Liver (tissue), 3 donors: ENCODE data around the gene PPP6R3.

Experiments
- EGR1 ChIP-seq, 2 donors: IDR thresholded peaks; 2 replicates each; pipeline ENCODE4 v1.6.1; 2016 to 2018; ENCODE audit warnings: antibody characterized with exemption in 2 of 2, low read depth in 2 of 2
- FOXA1 ChIP-seq: IDR thresholded peaks from 2 replicates; pipeline ENCODE4 v1.6.1; 2016; ENCODE audit warnings: antibody characterized with exemption
- GABPA ChIP-seq, 2 donors: IDR thresholded peaks in 1 of 2; conservative IDR thresholded peaks in 1 of 2; 2 replicates each; pipeline ENCODE4 v1.6.1; 2016; ENCODE audit warnings: antibody characterized with exemption in 2 of 2, mild to moderate bottlenecking in 1 of 2, moderate library complexity in 1 of 2
- HNF4A ChIP-seq, 2 donors: conservative IDR thresholded peaks; 2 replicates each; pipeline ENCODE4 v1.6.1; 2016; ENCODE audit warnings: antibody characterized with exemption in 2 of 2, mild to moderate bottlenecking in 2 of 2
- JUND ChIP-seq, 2 donors: IDR thresholded peaks; 2 replicates each; pipeline ENCODE4 v1.6.1; 2016; ENCODE audit warnings: antibody characterized with exemption in 2 of 2
- RAD21 ChIP-seq, 2 donors: IDR thresholded peaks; 2 replicates each; pipeline ENCODE4 v1.6.1; 2016; ENCODE audit warnings: antibody characterized with exemption in 2 of 2, mild to moderate bottlenecking in 2 of 2
- SP1 ChIP-seq: IDR thresholded peaks from 2 replicates; pipeline ENCODE4 v1.6.1; 2018; ENCODE audit warnings: antibody characterized with exemption, mild to moderate bottlenecking
- TAF1 ChIP-seq: conservative IDR thresholded peaks from 2 replicates; pipeline ENCODE4 v1.6.1; 2016; ENCODE audit warnings: antibody characterized with exemption, mild to moderate bottlenecking
- YY1 ChIP-seq: IDR thresholded peaks from 2 replicates; pipeline ENCODE4 v1.6.1; 2016; ENCODE audit warnings: antibody characterized with exemption, mild to moderate bottlenecking
- TF ChIP-seq, protein P1 (sequence below): fragments of 150-350 bp; IDR thresholded peaks from 2 replicates; pipeline ENCODE4 v1.5.1; 2017; ENCODE audit warnings: improper control_type of control experiment, low read depth, low read length; ENCODE audit not compliant: missing input control
- TF ChIP-seq, protein P2 (sequence below): IDR thresholded peaks from 2 replicates; pipeline ENCODE4 v1.6.1; 2016; ENCODE audit warnings: antibody characterized with exemption
- TF ChIP-seq, protein P3 (sequence below): IDR thresholded peaks from 2 replicates; pipeline ENCODE4 v1.6.1; 2016; ENCODE audit warnings: antibody characterized with exemption
- TF ChIP-seq, protein P4 (sequence below): IDR thresholded peaks from 2 replicates; pipeline ENCODE4 v1.6.1; 2016; ENCODE audit warnings: antibody characterized with exemption
- TF ChIP-seq, protein P5 (sequence below): IDR thresholded peaks from 2 replicates; pipeline ENCODE4 v1.6.1; 2016; ENCODE audit warnings: antibody characterized with exemption, mild to moderate bottlenecking
- donor health status: healthy.
- donor health status: healthy.

DNA sequence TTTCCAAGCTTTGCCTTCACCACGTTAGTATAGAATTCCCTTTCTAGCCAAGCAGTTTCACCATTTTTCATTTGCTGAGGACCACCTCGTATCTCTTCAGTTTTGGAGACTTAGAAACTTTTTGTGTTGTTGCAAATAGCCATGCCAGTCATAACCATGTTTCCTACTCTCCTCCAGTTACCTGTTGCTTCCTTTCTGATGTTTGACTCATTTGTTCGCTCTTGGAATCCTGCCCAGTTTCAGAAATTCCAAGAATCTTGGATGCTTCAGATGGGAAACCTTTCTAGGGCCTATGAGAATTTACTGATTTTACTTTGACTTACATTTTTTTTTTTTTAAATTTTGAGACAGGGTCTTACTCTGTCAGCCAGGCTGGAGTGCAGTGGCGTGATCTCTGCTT lies 65.4 kb downstream of the PPP6R3 start:
- TF ChIP-seq YY1 (no peak), RAD21 (IDR thresholded peaks at IDR 0.05) (no peak), GABPA (IDR thresholded peaks at IDR 0.05 in 1 of 2, conservative IDR thresholded peaks at IDR 0.05 in 1 of 2) (no peak), EGR1 (IDR thresholded peaks at IDR 0.05; ENCODE audit: low read depth in 2 of 2) (no peak), FOXA1 (no peak), TAF1 (no peak), HNF4A (conservative IDR thresholded peaks at IDR 0.05) (no peak), JUND (IDR thresholded peaks at IDR 0.05) (no peak), SP1 (no peak)
- TF ChIP-seq, protein P1, sequence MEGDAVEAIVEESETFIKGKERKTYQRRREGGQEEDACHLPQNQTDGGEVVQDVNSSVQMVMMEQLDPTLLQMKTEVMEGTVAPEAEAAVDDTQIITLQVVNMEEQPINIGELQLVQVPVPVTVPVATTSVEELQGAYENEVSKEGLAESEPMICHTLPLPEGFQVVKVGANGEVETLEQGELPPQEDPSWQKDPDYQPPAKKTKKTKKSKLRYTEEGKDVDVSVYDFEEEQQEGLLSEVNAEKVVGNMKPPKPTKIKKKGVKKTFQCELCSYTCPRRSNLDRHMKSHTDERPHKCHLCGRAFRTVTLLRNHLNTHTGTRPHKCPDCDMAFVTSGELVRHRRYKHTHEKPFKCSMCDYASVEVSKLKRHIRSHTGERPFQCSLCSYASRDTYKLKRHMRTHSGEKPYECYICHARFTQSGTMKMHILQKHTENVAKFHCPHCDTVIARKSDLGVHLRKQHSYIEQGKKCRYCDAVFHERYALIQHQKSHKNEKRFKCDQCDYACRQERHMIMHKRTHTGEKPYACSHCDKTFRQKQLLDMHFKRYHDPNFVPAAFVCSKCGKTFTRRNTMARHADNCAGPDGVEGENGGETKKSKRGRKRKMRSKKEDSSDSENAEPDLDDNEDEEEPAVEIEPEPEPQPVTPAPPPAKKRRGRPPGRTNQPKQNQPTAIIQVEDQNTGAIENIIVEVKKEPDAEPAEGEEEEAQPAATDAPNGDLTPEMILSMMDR = no peak
- TF ChIP-seq, protein P2, sequence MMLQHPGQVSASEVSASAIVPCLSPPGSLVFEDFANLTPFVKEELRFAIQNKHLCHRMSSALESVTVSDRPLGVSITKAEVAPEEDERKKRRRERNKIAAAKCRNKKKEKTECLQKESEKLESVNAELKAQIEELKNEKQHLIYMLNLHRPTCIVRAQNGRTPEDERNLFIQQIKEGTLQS = no peak
- TF ChIP-seq, protein P3, sequence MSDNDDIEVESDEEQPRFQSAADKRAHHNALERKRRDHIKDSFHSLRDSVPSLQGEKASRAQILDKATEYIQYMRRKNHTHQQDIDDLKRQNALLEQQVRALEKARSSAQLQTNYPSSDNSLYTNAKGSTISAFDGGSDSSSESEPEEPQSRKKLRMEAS = no peak
- TF ChIP-seq, protein P4, sequence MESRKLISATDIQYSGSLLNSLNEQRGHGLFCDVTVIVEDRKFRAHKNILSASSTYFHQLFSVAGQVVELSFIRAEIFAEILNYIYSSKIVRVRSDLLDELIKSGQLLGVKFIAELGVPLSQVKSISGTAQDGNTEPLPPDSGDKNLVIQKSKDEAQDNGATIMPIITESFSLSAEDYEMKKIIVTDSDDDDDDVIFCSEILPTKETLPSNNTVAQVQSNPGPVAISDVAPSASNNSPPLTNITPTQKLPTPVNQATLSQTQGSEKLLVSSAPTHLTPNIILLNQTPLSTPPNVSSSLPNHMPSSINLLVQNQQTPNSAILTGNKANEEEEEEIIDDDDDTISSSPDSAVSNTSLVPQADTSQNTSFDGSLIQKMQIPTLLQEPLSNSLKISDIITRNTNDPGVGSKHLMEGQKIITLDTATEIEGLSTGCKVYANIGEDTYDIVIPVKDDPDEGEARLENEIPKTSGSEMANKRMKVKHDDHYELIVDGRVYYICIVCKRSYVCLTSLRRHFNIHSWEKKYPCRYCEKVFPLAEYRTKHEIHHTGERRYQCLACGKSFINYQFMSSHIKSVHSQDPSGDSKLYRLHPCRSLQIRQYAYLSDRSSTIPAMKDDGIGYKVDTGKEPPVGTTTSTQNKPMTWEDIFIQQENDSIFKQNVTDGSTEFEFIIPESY = no peak
- TF ChIP-seq, protein P5, sequence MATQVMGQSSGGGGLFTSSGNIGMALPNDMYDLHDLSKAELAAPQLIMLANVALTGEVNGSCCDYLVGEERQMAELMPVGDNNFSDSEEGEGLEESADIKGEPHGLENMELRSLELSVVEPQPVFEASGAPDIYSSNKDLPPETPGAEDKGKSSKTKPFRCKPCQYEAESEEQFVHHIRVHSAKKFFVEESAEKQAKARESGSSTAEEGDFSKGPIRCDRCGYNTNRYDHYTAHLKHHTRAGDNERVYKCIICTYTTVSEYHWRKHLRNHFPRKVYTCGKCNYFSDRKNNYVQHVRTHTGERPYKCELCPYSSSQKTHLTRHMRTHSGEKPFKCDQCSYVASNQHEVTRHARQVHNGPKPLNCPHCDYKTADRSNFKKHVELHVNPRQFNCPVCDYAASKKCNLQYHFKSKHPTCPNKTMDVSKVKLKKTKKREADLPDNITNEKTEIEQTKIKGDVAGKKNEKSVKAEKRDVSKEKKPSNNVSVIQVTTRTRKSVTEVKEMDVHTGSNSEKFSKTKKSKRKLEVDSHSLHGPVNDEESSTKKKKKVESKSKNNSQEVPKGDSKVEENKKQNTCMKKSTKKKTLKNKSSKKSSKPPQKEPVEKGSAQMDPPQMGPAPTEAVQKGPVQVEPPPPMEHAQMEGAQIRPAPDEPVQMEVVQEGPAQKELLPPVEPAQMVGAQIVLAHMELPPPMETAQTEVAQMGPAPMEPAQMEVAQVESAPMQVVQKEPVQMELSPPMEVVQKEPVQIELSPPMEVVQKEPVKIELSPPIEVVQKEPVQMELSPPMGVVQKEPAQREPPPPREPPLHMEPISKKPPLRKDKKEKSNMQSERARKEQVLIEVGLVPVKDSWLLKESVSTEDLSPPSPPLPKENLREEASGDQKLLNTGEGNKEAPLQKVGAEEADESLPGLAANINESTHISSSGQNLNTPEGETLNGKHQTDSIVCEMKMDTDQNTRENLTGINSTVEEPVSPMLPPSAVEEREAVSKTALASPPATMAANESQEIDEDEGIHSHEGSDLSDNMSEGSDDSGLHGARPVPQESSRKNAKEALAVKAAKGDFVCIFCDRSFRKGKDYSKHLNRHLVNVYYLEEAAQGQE = no peak
